ENCODE data around the gene ATG4B. TPM values are rescaled to one million over a fixed set of nuclear protein-coding genes. Genes with fewer than 3 reads are reported as not detected.

Gene ATG4B
- total RNA-seq, 1 donor from 2014 or later: 62.7 TPM

GRCh38 chr2:241701149-241701398 is 63.6 kb downstream of the ATG4B start:
- DNase-seq: no peak
- peak overlapping the region; percentile 94 for H3K27ac ChIP-seq
- ATAC-seq: no peak
- H3K4me3 ChIP-seq: peak overlapping the region; percentile 88
- no peaks in the 10 kb centered on the region for H3K9me3 ChIP-seq
- peaks cover 19% of the 10 kb centered on the region for H3K4me1 ChIP-seq
- TF ChIP-seq, protein P1, sequence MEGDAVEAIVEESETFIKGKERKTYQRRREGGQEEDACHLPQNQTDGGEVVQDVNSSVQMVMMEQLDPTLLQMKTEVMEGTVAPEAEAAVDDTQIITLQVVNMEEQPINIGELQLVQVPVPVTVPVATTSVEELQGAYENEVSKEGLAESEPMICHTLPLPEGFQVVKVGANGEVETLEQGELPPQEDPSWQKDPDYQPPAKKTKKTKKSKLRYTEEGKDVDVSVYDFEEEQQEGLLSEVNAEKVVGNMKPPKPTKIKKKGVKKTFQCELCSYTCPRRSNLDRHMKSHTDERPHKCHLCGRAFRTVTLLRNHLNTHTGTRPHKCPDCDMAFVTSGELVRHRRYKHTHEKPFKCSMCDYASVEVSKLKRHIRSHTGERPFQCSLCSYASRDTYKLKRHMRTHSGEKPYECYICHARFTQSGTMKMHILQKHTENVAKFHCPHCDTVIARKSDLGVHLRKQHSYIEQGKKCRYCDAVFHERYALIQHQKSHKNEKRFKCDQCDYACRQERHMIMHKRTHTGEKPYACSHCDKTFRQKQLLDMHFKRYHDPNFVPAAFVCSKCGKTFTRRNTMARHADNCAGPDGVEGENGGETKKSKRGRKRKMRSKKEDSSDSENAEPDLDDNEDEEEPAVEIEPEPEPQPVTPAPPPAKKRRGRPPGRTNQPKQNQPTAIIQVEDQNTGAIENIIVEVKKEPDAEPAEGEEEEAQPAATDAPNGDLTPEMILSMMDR (IDR thresholded peaks at IDR 0.05): peak; percentile 40
- peaks cover 7% of the 10 kb centered on the region for H3K36me3 ChIP-seq
- intact Hi-C loops (cut with DNase I): no loop called here
- no peaks in the 10 kb centered on the region for H3K27me3 ChIP-seq (ENCODE audit: low read depth)

GRCh38 chr2:241701399-241702154 is 64.1 kb downstream of the ATG4B start, which contains the start of gene ING5:
ING5 (plus strand) TSS chr2:241702039; CDS start chr2:241702066, 27 bp downstream.
- ATAC-seq (peak; percentile 93 to 94), DNase-seq (peak; percentile 98)
- Histone ChIP-seq H3K27ac (peak within 1 kb of the TSS; percentile 94), H3K4me3 (peak within 1 kb of the TSS; percentile 88), H3K9me3 (no peaks in the 10 kb centered on the region), H3K27me3 (ENCODE audit: low read depth) (no peaks in the 10 kb centered on the region), H3K4me1 (peaks cover 19% of the 10 kb centered on the region), H3K36me3 (peaks cover 12% of the 10 kb centered on the region)
- TF ChIP-seq, protein P1 (IDR thresholded peaks at IDR 0.05): no peak
- intact Hi-C loops (cut with DNase I): no loop called here

DNA sequence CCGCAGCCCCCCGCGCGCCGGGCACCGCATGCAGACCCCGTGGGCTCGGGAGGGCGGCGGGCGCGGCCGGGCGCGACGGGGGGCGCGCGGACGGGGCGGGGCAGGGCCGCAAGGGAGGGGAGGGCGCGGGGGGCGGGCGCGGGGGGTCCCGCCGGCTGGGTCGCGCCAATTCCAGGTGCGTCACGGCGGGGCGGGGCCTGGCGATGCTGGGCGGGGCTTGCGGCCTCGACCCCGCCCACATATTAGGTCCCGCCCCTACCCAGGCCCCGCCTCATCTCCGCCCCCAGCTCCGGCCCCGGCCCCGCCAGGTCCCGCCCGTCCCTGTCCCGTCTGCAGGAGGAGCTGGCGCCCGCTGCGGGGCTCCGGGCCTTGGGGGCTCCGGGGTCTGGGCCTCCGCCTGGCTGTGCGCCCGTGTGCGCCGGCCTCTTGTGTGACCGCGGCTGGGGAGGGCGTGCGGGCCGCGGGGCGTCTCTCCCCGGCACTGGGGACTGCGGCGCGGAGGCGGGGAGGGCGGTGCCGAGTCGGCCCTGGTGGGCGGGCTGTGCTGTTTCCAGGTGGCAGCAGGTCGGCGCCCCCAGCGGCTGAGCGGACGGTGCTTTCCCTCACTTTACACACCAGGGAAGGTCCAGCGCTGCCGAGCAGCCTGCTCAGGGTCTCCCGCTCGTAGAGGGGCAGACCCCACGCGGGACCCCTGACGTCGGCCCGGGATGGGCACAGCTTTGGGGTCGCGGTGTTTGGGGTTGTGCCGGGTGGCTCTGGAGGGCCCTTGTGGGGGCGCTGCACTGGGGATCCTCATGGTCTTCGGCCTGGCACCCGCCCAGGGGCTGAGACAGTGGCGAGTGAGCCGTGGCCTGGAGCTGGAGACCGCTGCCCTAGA is 64.9 kb downstream of the ATG4B start:
- peaks cover 19% of the 10 kb centered on the region for H3K4me1 ChIP-seq
- peak overlapping the region; percentile 94 for H3K27ac ChIP-seq
- TF ChIP-seq, protein P1 (IDR thresholded peaks at IDR 0.05): peak; percentile 36
- ATAC-seq (peak; percentile 92 to 93), DNase-seq (peak; percentile 87)
- peak overlapping the region; percentile 88 for H3K4me3 ChIP-seq
- H3K27me3 ChIP-seq (ENCODE audit: low read depth): no peaks in the 10 kb centered on the region
- peaks cover 19% of the 10 kb centered on the region for H3K36me3 ChIP-seq
- intact Hi-C loops (cut with DNase I): no loop called here
- no peaks in the 10 kb centered on the region for H3K9me3 ChIP-seq

GRCh38 chr2:241703032-241703604 is 65.6 kb downstream of the ATG4B start:
- H3K36me3 ChIP-seq: peaks cover 26% of the 10 kb centered on the region
- peak overlapping the region; percentile 94 for H3K27ac ChIP-seq
- peak overlapping the region; percentile 88 for H3K4me3 ChIP-seq
- H3K9me3 ChIP-seq: no peaks in the 10 kb centered on the region
- TF ChIP-seq, protein P1 (IDR thresholded peaks at IDR 0.05): no peak
- H3K4me1 ChIP-seq: peaks cover 19% of the 10 kb centered on the region
- ATAC-seq: no peak
- intact Hi-C loops (cut with DNase I): no loop called here
- no peaks in the 10 kb centered on the region for H3K27me3 ChIP-seq (ENCODE audit: low read depth)
- no peak for DNase-seq

DNA sequence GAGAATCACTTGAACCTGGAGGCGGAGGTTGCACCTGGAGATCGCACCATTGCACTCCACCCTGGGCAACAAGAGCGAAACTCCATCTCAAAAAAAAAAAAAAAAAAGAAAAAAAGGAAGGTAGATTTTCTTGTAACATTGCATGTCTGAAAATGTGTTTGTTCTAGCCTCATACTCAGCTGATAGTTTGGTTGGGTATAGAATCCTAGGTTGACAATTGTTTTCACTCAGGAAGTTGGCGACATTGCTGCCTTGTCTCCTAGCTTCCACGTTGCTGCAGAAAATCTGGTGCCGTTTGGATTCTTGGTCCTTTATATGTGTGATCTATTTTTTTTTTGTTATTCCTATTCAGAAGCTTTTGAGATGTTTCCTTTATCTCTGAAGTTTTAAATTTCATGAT is 69.0 kb downstream of the ATG4B start:
- Histone ChIP-seq H3K27ac (no peak overlapping the region), H3K9me3 (no peaks in the 10 kb centered on the region), H3K4me3 (no peak overlapping the region), H3K36me3 (peaks cover 61% of the 10 kb centered on the region), H3K4me1 (peaks cover 12% of the 10 kb centered on the region), H3K27me3 (ENCODE audit: low read depth) (no peaks in the 10 kb centered on the region)
- no peak for DNase-seq
- TF ChIP-seq, protein P1 (IDR thresholded peaks at IDR 0.05): no peak
- intact Hi-C loops (cut with DNase I): no loop called here
- ATAC-seq: no peak

Data from lower lobe of right lung (tissue), 2 donors.